Spleen (tissue), 7 donors: ENCODE data around the gene BANF1.

Source experiments
- POLR2A ChIP-seq, 3 donors: fragments of 450-650 bp; IDR thresholded peaks; one replicate each; pipeline ENCODE4 v1.5.1; 2017; ENCODE audit warnings: antibody characterized with exemption in 3 of 3, mild to moderate bottlenecking in 1 of 3
- POLR2AphosphoS5 ChIP-seq, 3 donors: sonication (generic); formaldehyde crosslinking; IDR thresholded peaks; one replicate each; pipeline ENCODE4 v1.5.1; 2017; ENCODE audit warnings: antibody characterized with exemption in 3 of 3
- TF ChIP-seq, protein P1 (sequence below), 11 experiments: fragments of 200-600 bp in 7 of 11; fragments of 450-650 bp in 4 of 11; sonication (generic) in 4 of 11; IDR thresholded peaks in 8 of 11; conservative IDR thresholded peaks in 3 of 11; 1 replicate in 7 of 11; 2 replicates in 4 of 11; pipeline versions ENCODE4 v1.4.0 to v1.8.0; 2016 to 2021; ENCODE audit warnings: antibody characterized with exemption in 11 of 11, inconsistent platforms in 4 of 11, mild to moderate bottlenecking in 1 of 11
- donor health status: DM: no; HTN: no; CAD: no; lungs with moderate emphysema.
- donor health status: DM: no; HTN: no; CAD: no.
- donor health status: DM: no; HTN: no; CAD: no.

DNA sequence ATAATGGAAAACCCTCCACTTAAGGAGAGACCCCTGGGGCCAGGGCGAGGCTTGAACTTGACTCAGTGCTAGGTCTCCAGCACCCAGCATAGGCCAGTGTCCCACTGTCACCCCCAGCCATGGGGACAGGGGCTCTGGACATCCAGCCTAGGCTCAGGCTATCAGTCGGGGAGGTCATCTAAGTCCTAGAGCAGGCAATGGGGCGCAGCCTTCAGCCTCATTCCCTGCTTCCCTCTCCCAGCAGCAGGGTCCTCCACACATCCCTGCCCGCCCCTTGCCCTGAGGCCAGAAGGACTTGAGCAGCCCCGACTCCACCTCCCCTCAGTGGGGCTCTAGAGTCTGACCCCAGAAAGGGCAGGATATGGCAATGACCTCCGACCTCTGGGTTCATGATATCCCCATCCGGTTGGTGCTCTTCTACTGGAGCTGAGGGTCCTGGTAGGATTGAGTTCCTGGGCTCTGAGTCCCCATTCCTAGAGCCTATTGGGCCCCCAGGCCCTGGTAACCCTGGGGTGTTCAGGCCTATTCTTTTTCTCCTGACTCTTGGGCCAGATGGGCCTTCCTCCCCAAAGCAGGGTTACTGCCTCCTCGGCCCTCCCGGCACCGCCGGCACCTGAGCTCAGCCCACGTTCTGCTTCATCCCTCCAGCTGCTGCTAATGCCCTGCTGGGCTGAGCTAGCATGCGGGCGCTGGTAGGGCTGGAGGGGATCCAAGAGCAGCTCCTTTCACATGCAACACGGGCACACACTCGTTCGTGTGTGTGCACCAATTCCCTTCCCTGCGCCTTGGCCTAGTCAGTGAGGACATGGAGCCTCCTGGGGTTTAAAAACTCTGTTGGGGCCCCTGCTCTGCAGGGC is 13.9 kb downstream of the BANF1 start:
- no peak for TF ChIP-seq POLR2A (IDR thresholded peaks at IDR 0.05)
- TF ChIP-seq, protein P1, sequence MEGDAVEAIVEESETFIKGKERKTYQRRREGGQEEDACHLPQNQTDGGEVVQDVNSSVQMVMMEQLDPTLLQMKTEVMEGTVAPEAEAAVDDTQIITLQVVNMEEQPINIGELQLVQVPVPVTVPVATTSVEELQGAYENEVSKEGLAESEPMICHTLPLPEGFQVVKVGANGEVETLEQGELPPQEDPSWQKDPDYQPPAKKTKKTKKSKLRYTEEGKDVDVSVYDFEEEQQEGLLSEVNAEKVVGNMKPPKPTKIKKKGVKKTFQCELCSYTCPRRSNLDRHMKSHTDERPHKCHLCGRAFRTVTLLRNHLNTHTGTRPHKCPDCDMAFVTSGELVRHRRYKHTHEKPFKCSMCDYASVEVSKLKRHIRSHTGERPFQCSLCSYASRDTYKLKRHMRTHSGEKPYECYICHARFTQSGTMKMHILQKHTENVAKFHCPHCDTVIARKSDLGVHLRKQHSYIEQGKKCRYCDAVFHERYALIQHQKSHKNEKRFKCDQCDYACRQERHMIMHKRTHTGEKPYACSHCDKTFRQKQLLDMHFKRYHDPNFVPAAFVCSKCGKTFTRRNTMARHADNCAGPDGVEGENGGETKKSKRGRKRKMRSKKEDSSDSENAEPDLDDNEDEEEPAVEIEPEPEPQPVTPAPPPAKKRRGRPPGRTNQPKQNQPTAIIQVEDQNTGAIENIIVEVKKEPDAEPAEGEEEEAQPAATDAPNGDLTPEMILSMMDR (IDR thresholded peaks at IDR 0.05 in 8 of 11, conservative IDR thresholded peaks at IDR 0.05 in 3 of 11): no peak
- no peak for TF ChIP-seq POLR2AphosphoS5 (IDR thresholded peaks at IDR 0.05)
